BLaER1 treated with 17β-estradiol and CSF1 and Interleukin-3, amounts not matched to agents 10 nM and 100 nM (cell line): ENCODE data around the gene CD8A.
"Not testable (repeated sequence)": the region's sequence is repeated elsewhere in the genome, so short reads cannot be mapped to it uniquely, and the experiment has no call there.

ENCODE experiments used
- H3K27ac ChIP-seq, 11 experiments: shearing (Covaris generic); formaldehyde crosslinking; 2 replicates each; pipeline ENCODE4 v1.8.1; 2022
- H3K27me3 ChIP-seq, 11 experiments: shearing (Covaris generic); formaldehyde crosslinking; 2 replicates each; pipeline ENCODE4 v1.8.1; 2022
- H3K36me3 ChIP-seq, 11 experiments: shearing (Covaris generic); formaldehyde crosslinking; 2 replicates each; pipeline ENCODE4 v1.8.1; 2022
- H3K4me1 ChIP-seq, 10 experiments: shearing (Covaris generic); formaldehyde crosslinking; 2 replicates each; pipeline ENCODE4 v1.8.1; 2022
- H3K4me2 ChIP-seq, 11 experiments: shearing (Covaris generic); formaldehyde crosslinking; 2 replicates each; pipeline ENCODE4 v1.8.1; 2022
- H3K4me3 ChIP-seq, 10 experiments: shearing (Covaris generic); formaldehyde crosslinking; 2 replicates each; pipeline ENCODE4 v1.8.1; 2022
- H3K9ac ChIP-seq, 11 experiments: shearing (Covaris generic); formaldehyde crosslinking; 2 replicates each; pipeline ENCODE4 v1.8.1; 2022
- H3K9me3 ChIP-seq, 11 experiments: shearing (Covaris generic); formaldehyde crosslinking; replicated peaks in 1 of 11; 2 replicates each; pipeline ENCODE4 v1.8.1; 2022
- H4K20me1 ChIP-seq, 11 experiments: shearing (Covaris generic); formaldehyde crosslinking; 2 replicates each; pipeline ENCODE4 v1.8.1; 2022
- Cebpa-rat ChIP-seq, 11 experiments: shearing (Covaris generic); IDR thresholded peaks; 2 replicates each; pipeline ENCODE4 v1.8.1; 2022

Gene CD8A

DNA sequence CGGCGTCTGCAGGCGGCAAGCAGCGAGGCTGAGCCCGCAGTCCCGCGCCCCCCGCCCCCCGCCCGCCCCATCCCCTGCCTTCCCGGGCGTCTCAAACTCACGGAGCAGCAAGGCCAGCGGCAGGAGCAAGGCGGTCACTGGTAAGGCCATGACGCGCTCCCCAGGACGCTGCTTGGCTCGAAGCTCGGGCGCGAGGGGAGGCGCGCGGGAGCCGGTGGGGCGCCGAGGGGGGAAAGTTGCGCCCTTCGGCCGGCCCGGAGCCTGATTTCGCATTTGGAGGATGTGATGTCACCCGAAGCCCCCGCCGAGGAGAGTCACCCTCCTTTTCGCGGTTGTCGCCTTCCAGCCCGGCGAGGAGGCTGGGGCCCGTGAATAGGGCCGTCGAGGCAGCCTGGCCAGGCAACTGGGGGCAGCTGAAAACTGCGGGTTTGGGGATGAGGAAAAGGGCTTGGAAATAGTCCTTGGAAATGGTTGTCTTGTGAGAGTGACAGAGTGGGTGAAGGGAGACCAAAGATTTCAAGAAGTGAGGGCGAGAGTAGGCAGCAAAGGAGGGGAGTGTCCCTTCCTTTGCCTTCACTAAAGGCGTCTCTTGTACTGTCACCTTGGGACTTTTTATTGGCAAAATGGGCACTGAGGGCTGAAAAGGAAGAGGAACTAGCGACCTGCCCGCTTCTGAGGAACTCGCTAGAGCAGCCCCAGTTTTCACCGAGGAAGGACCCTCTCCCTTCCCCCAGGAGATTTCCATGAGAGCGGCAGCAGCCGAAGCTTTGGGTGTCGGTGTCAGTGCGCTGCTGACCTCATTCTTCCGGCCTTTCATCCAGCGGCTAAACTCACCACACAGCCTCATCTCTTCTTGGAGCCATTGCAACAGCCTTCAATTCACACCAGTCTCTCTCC lies at the start of gene CD8A:
CD8A (minus strand) TSS at position 238 of the 897 bp plus-strand sequence; CDS start at position 150, 88 bp downstream.
- no peak within 1 kb of the TSS for H3K27ac ChIP-seq
- peaks cover 17 to 41% (median 26%) of the 10 kb centered on the region in 11 experiments for H3K9me3 ChIP-seq
- H3K4me2 ChIP-seq: peak within 1 kb of the TSS; percentile 55 to 87 (median 73)
- no peaks in the 10 kb centered on the region; a peak in 1 of 22 replicates for H3K36me3 ChIP-seq
- peaks cover 47 to 70% (median 62%) of the 10 kb centered on the region in 11 experiments for H3K27me3 ChIP-seq
- H4K20me1 ChIP-seq: peaks cover 0 to 9% (median 0%) of the 10 kb centered on the region in 11 experiments; a peak in 2 of 22 replicates
- H3K4me3 ChIP-seq: peak within 1 kb of the TSS; percentile 7 to 62 (median 53); a peak in 18 of 20 replicates
- TF ChIP-seq Cebpa-rat (IDR thresholded peaks at IDR 0.05): no peak
- H3K4me1 ChIP-seq: peaks cover 22 to 34% (median 24%) of the 10 kb centered on the region in 10 experiments
- peak within 1 kb of the TSS in 3 of 11 experiments; percentile 16 to 28 (median 20); a peak in 2 of 22 replicates for H3K9ac ChIP-seq

DNA sequence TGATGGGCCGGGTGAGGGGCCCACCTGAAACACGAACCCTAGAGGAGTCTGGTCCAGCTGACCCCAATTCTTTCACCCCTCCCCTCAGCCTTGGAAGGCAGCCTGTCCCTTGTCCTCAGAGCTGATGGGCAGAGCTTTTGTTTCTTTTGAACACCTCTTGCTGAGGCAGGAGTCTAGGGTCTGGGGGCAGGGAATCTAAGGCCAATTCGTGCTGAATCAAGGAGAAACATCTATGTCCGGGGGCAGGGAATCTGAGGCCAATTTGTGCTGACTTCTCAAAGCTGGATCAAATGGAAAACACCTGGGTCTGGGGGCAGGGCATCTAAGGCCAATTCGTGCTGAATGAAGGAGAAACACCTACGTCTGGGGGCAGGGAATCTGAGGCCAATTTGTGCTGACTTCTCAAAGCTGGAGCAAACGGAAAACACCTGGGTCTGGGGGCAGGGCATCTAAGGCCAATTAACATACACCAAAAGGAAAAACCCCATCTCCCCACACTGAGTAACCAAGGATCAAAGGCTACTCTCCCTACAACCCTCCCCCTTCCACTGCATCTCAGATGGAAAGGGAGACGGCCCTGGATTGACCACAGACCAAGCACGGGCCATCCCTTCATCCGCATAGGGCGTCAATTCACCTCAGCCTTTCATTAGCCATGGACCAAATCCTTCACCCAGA lies 49.3 kb upstream of the CD8A start:
- H3K9ac ChIP-seq, H3K36me3 ChIP-seq, H3K4me2 ChIP-seq, H4K20me1 ChIP-seq, H3K9me3 ChIP-seq, H3K27ac ChIP-seq, H3K27me3 ChIP-seq, H3K4me3 ChIP-seq: not testable (repeated sequence)
- H3K4me1 ChIP-seq: peaks cover 0 to 31% (median 19%) of the 10 kb centered on the region in 10 experiments; a peak in 13 of 20 replicates

DNA sequence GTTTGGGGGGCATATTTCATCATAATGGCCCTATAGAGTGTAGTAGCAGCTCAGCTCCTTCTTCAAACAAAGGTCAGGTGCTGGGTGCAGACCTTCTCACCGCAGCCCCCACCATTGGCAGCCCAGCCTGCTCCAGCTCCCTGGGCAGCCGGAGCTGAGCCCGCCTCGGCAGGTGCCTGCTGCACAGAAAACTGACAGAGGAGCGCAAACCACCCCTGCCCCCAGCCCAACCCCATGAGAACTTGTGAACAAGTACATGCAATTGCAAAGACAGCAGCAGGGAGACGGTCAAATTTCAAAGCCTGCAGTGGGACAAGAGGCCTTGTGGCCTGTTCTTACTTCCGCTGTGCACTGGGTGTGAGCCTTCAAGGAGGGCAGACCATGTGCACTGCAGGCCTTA lies 48.7 kb upstream of the CD8A start:
- H3K27ac ChIP-seq, H3K36me3 ChIP-seq, H3K4me3 ChIP-seq, H4K20me1 ChIP-seq, H3K9ac ChIP-seq, H3K27me3 ChIP-seq, H3K9me3 ChIP-seq: not testable (repeated sequence)
- 0 out of 22 replicates have a peak overlapping the region, but pooled peaks of 1 of the 11 experiments have one; percentile 12 for H3K4me2 ChIP-seq
- H3K4me1 ChIP-seq: peaks cover 0 to 31% (median 19%) of the 10 kb centered on the region in 10 experiments; a peak in 13 of 20 replicates

DNA sequence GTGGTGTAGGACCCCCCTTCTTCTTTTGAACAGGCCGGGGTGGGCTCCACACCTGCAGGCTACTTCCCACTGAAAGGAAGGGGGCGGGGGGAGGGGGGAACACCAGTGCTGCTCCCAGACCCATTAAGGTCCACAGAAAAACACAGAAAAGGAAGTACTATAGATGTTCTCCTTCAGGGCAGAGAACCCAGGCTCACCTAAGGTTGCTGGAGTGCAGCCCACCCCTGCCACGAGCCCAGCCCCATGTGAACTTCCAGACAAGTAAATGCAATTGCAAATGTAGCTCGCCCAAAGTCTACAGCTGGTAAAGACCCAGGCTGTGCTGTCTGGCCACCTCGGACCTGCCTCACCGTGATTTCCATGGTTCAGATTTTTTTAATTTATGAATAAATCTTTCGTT lies 47.0 kb upstream of the CD8A start:
- not testable (repeated sequence) for H4K20me1 ChIP-seq, H3K9me3 ChIP-seq, H3K36me3 ChIP-seq, H3K27me3 ChIP-seq
- Histone ChIP-seq H3K27ac (peak overlapping the region in 4 of 11 experiments; percentile 27 to 62 (median 44); a peak in 5 of 22 replicates), H3K9ac (peak overlapping the region in 2 of 11 experiments; percentile 21 to 23; a peak in 4 of 22 replicates), H3K4me1 (peaks cover 0 to 31% (median 19%) of the 10 kb centered on the region in 10 experiments; a peak in 13 of 20 replicates), H3K4me2 (peak overlapping the region in 9 of 11 experiments; percentile 28 to 70 (median 55); a peak in 16 of 22 replicates), H3K4me3 (peak overlapping the region in 1 of 10 experiments; percentile 35; a peak in 2 of 20 replicates)

DNA sequence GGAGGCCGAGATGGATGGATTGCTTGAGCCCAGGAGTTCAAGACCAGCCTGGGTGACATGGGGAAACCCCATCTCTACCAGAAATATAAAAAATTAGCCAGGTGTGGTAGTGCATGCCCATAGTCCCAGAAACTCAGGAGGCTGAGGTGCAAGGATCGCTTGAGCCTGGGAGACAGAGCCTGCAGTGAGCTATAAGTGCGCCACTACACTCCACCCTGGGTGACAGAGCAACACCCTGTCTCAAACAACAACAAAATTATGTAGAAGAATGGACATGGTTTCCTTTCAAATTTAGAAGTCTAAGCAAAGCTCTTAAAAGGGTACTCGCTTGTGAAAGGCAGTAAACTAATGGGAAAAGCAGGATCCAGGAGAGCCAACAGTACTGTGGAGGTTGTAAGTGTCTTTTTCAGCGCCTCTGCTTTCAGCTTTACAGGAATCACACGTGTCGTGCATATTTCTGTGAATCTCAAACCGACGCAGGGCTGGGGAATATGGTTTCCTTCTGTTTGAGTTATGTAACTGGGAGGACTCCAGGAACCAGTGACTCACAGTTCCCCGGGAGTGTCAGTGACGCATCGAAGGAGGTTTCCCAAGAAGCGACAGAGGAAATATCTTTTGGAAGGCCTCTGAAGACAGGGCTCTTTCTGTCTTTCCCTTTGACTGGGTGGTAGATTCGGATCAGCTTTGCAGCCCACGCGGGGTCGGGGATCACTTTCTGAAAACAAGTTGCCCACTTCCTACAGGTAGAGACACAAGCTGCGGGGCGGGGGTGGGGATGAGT lies 46.4 kb upstream of the CD8A start:
- Histone ChIP-seq H3K9ac (peak overlapping the region in 2 of 11 experiments; percentile 35 to 44; a peak in 2 of 22 replicates), H3K4me1 (peaks cover 0 to 31% (median 19%) of the 10 kb centered on the region in 10 experiments; a peak in 13 of 20 replicates), H3K4me2 (peak overlapping the region in 10 of 11 experiments; percentile 7 to 71 (median 60); a peak in 16 of 22 replicates), H3K27ac (peak overlapping the region in 7 of 11 experiments; percentile 6 to 60 (median 38); a peak in 10 of 22 replicates), H3K4me3 (0 out of 20 replicates have a peak overlapping the region, but pooled peaks of 1 of the 10 experiments have one; percentile 31)
- not testable (repeated sequence) for H3K36me3 ChIP-seq, H3K9me3 ChIP-seq, H3K27me3 ChIP-seq, H4K20me1 ChIP-seq

DNA sequence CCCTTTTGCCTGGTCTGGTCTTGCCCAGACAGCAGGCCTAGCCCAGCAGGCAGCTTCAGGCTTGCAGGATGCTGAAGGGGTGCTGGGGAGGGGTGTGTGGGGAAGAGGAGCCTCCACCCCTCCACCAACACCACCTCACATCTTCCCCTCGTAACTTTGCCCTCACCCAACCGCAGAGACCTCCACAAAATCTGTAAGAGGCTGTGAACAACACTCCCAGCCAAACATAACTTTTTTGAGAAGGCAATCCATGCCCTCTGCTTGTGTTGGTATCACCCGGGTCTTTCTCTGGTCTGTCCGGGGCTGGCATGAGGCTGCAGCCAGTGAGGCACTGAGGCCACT lies 44.8 kb upstream of the CD8A start:
- not testable (repeated sequence) for H4K20me1 ChIP-seq, H3K27ac ChIP-seq, H3K36me3 ChIP-seq, H3K27me3 ChIP-seq, H3K4me2 ChIP-seq, H3K4me3 ChIP-seq, H3K9me3 ChIP-seq, H3K9ac ChIP-seq
- H3K4me1 ChIP-seq: peaks cover 0 to 31% (median 21%) of the 10 kb centered on the region in 10 experiments; a peak in 13 of 20 replicates

DNA sequence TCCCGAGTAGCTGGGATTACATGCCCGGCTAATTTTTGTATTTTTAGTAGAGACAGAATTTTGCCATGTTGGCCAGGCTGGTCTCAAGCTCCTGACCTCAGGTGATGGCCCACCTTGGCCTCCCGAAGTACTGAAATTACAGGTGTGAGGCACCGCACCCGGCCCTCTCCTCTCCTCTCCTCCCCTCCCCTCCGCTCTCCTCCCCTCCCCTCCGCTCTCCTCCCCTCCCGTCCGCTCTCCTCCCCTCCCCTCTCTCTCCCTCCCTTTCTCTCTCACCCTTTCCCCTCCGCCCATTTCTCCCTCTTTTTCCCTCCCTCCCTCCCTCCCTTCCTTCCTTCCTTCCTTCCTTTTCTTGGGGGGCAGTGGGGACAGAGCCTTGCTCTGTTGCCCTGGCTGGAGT lies 42.6 kb upstream of the CD8A start:
- no peak overlapping the region for H3K4me3 ChIP-seq
- no peak overlapping the region for H3K4me2 ChIP-seq
- no peaks in the 10 kb centered on the region for H3K36me3 ChIP-seq
- no peaks in the 10 kb centered on the region for H4K20me1 ChIP-seq
- H3K4me1 ChIP-seq: peaks cover 0 to 22% (median 17%) of the 10 kb centered on the region in 10 experiments; a peak in 13 of 20 replicates
- no peaks in the 10 kb centered on the region for H3K27me3 ChIP-seq
- H3K27ac ChIP-seq: no peak overlapping the region
- TF ChIP-seq Cebpa-rat (IDR thresholded peaks at IDR 0.05): no peak
- no peaks in the 10 kb centered on the region for H3K9me3 ChIP-seq
- no peak overlapping the region for H3K9ac ChIP-seq

DNA sequence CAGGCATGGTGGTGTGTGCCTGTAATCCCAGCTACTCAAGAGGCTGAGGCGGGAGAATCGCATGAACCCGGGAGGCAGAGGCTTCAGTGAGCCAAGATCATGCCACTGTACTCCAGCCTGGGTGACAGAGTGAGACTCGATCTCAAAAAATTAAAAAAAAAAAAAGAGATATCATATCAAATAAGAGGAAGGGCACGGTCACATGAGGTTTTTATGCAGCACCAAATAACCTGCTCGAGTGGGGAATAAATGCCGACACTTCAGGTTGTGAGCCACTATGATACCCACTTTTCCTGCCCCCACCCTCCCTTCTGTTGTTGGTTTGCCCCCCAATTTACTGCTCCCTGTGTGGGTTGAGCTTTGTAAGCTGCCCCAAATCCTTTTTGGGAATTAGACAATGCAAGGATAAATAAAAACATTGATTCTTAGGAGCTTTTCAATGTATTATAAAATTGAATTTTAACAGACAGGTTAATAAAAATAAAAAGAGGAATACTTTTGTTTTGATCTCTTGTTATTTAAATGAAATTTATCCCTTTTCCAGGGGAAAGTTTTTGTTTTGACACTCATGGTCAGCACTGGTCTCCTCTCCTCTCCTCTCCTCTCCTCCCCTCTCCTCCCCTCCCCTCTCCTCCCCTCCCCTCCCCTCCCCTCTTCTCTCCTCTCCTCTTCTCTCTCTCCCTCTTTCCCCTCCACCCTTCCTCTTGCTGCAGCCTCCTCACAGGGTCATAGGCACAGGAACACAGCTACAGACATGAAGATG lies 41.8 kb upstream of the CD8A start:
- Histone ChIP-seq H3K4me3 (no peak overlapping the region), H3K9me3 (no peaks in the 10 kb centered on the region), H3K4me1 (peaks cover 0 to 18% (median 11%) of the 10 kb centered on the region in 10 experiments; a peak in 12 of 20 replicates), H3K36me3 (no peaks in the 10 kb centered on the region), H4K20me1 (no peaks in the 10 kb centered on the region), H3K4me2 (peak overlapping the region in 1 of 11 experiments; percentile 1; a peak in 1 of 22 replicates), H3K9ac (no peak overlapping the region), H3K27ac (no peak overlapping the region), H3K27me3 (peaks cover 0 to 3% (median 0%) of the 10 kb centered on the region in 11 experiments; a peak in 1 of 22 replicates)
- TF ChIP-seq Cebpa-rat (IDR thresholded peaks at IDR 0.05): no peak
